ENCODE measurements around the gene PGM1.

Gene PGM1

GRCh38 chr1:63705078-63705477, 111.9 kb downstream of the PGM1 start:
- DNase-seq: no peak

DNA sequence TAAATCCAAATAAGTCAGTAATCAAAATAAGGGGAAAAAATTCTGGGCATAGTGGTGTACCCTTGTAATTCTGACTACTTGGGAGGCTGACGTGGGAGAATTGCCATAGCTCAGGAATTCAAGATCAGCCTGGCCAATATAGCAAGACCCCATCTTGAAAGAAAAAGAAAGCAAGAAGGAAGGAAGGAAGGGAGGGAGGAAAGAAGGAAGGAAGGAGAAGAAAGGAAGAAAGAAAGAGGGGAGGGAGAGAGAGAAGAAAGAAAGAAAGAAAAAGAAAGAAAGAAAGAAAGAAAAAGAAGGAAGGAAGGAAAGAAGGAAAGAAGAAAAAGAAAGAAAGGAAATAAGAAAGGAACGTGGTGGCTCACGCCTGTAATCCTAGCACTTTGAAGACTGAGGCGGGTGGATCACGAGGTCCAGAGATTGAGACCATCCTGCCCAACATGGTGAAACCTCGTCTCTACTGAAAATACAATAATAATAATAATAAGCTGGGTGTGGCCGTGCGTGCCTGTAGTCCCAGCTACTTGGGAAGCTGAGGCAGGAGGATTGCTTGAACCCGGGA, 116.1 kb downstream of the PGM1 start:
- no peak for DNase-seq
